ENCODE measurements around the gene THTPA. TPM values are rescaled to one million over a fixed set of nuclear protein-coding genes. Genes with fewer than 3 reads are reported as not detected.
A peak's percentile ranks its signal among the peaks of the same experiment; 100 is the strongest.

Gene THTPA
- total RNA-seq, 4 donors from 2014 or later, result 14.4 to 47.1 (median 25.2) TPM

- no peak within 1 kb of the TSS for H3K27ac ChIP-seq
- DNase-seq (ENCODE audit: low spot score in 2 of 2), result no peak
- no peaks in the 10 kb centered on the region for H3K9me3 ChIP-seq
- H3K4me3 ChIP-seq, result peak within 1 kb of the TSS in 1 of 4 donors; percentile 38
- peaks cover 0 to 86% of the 10 kb centered on the region in 2 donors for H3K27me3 ChIP-seq
- WGBS, 2 donors, result 8% methylated on average over 18 of the region's 18 CpGs
- no peaks in the 10 kb centered on the region for H3K36me3 ChIP-seq
- H3K4me1 ChIP-seq, result peaks cover 0 to 37% (median 15%) of the 10 kb centered on the region in 4 donors
- no peak for TF ChIP-seq POLR2A (IDR thresholded peaks at IDR 0.05)
- TF ChIP-seq, protein P1, sequence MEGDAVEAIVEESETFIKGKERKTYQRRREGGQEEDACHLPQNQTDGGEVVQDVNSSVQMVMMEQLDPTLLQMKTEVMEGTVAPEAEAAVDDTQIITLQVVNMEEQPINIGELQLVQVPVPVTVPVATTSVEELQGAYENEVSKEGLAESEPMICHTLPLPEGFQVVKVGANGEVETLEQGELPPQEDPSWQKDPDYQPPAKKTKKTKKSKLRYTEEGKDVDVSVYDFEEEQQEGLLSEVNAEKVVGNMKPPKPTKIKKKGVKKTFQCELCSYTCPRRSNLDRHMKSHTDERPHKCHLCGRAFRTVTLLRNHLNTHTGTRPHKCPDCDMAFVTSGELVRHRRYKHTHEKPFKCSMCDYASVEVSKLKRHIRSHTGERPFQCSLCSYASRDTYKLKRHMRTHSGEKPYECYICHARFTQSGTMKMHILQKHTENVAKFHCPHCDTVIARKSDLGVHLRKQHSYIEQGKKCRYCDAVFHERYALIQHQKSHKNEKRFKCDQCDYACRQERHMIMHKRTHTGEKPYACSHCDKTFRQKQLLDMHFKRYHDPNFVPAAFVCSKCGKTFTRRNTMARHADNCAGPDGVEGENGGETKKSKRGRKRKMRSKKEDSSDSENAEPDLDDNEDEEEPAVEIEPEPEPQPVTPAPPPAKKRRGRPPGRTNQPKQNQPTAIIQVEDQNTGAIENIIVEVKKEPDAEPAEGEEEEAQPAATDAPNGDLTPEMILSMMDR (IDR thresholded peaks at IDR 0.05), result no peak
- TF ChIP-seq EP300 (IDR thresholded peaks at IDR 0.05), result no peak
These were observed 22.7 kb downstream of the THTPA start, which contains the start of gene JPH4 for GRCh38 chr14:23578560-23579310. TSS of gene JPH4 (minus strand) at chr14:23578790. CDS start at chr14:23577453, 1,337 bp downstream.

- 34 to 48% methylated on average over 3 of the region's 3 CpGs for WGBS, 2 donors
- Histone ChIP-seq H3K4me3 (no peak overlapping the region), H3K36me3 (no peaks in the 10 kb centered on the region), H3K9me3 (no peaks in the 10 kb centered on the region), H3K27me3 (peaks cover 0 to 80% of the 10 kb centered on the region in 2 donors), H3K27ac (no peak overlapping the region), H3K4me1 (peaks cover 0 to 37% (median 15%) of the 10 kb centered on the region in 4 donors)
- no peak for DNase-seq (ENCODE audit: low spot score in 2 of 2)
- TF ChIP-seq EP300 (IDR thresholded peaks at IDR 0.05), result no peak
- TF ChIP-seq, protein P1 (IDR thresholded peaks at IDR 0.05), result no peak
- TF ChIP-seq POLR2A (IDR thresholded peaks at IDR 0.05), result no peak
These were observed 23.2 kb downstream of the THTPA start for GRCh38 chr14:23579311-23579630.

GRCh38 chr14:23579739-23580138 lies 23.7 kb downstream of the THTPA start:
- H3K27me3 ChIP-seq, result peaks cover 0 to 76% of the 10 kb centered on the region in 2 donors
- no peaks in the 10 kb centered on the region for H3K9me3 ChIP-seq
- no peak overlapping the region for H3K4me3 ChIP-seq
- no peak overlapping the region for H3K27ac ChIP-seq
- TF ChIP-seq EP300 (IDR thresholded peaks at IDR 0.05), result no peak
- TF ChIP-seq POLR2A (IDR thresholded peaks at IDR 0.05), result no peak
- TF ChIP-seq, protein P1 (IDR thresholded peaks at IDR 0.05), result no peak
- no peaks in the 10 kb centered on the region for H3K36me3 ChIP-seq
- DNase-seq (ENCODE audit: low spot score in 2 of 2), result no peak
- peaks cover 0 to 37% (median 15%) of the 10 kb centered on the region in 4 donors for H3K4me1 ChIP-seq

DNA sequence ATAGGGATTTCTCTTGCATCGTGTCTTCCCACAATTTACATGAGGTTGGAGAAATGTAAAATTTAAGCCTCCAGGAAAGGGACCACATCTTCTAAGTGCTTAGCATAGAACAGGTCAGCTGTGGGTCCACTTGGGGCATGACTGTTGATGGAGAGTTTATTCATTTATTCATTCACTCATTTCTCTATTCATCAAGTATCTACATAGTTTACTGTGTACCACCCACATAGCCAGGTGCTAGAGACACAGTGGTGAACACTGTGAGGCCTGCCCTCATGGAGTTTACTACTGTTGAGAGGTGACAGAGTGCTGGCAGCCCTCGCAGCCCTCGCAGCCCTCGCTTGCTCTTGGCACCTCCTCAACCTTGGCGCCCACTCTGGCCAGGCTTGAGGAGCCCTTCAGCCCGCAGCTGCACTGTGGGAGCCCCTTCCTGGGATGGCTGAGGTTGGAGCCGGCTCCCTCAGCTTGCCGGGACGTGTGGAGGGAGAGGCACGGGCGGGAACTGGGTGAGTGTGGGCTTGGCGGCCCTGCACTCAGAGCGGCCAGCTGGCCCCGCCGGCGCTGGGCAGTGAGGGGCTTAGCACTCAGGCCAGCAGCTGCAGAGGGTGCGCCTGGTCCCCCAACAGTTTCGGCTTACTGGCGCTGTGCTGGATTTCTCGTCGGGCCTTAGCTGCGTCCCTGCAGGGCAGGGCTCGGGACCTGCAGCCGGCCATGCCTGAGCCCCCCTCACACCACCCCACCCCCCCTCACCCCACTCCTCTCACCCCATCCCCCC lies 24.3 kb downstream of the THTPA start:
- TF ChIP-seq EP300 (IDR thresholded peaks at IDR 0.05), result no peak
- TF ChIP-seq, protein P1 (IDR thresholded peaks at IDR 0.05), result no peak
- TF ChIP-seq POLR2A (IDR thresholded peaks at IDR 0.05), result no peak
- peaks cover 0 to 70% of the 10 kb centered on the region in 2 donors for H3K27me3 ChIP-seq
- no peak overlapping the region for H3K27ac ChIP-seq
- no peak overlapping the region for H3K4me3 ChIP-seq
- no peaks in the 10 kb centered on the region for H3K9me3 ChIP-seq
- H3K4me1 ChIP-seq, result peaks cover 0 to 37% (median 15%) of the 10 kb centered on the region in 4 donors
- no peak for DNase-seq (ENCODE audit: low spot score in 2 of 2)
- no peaks in the 10 kb centered on the region for H3K36me3 ChIP-seq
- WGBS, 2 donors, result 82 to 93% methylated on average over 17 to 20 of the region's 24 CpGs

GRCh38 chr14:23580948-23581281 lies 24.8 kb downstream of the THTPA start:
- H3K27ac ChIP-seq, result no peak overlapping the region
- no peaks in the 10 kb centered on the region for H3K9me3 ChIP-seq
- DNase-seq (ENCODE audit: low spot score in 2 of 2), result no peak
- no peak overlapping the region for H3K4me3 ChIP-seq
- TF ChIP-seq EP300 (IDR thresholded peaks at IDR 0.05), result no peak
- TF ChIP-seq, protein P1 (IDR thresholded peaks at IDR 0.05), result no peak
- no peak for TF ChIP-seq POLR2A (IDR thresholded peaks at IDR 0.05)
- peaks cover 0 to 33% (median 15%) of the 10 kb centered on the region in 4 donors for H3K4me1 ChIP-seq
- 80 to 81% methylated on average over 1 to 7 of the region's 8 CpGs for WGBS, 2 donors
- peaks cover 0 to 64% of the 10 kb centered on the region in 2 donors for H3K27me3 ChIP-seq
- H3K36me3 ChIP-seq, result no peaks in the 10 kb centered on the region
